Progenitor cell of endocrine pancreas (in vitro differentiated cells): ENCODE results near the gene TNFRSF25. TPM values are rescaled to one million over a fixed set of nuclear protein-coding genes. Genes with fewer than 3 reads are reported as not detected.

Experiments used
- DNase-seq: peaks from one replicate; pipeline ENCODE4 v3.0.0; 2021; ENCODE audit warnings: low spot score; ENCODE audit not compliant: unreplicated experiment
- H3K27ac Mint-ChIP-seq: 2 replicates; pipeline ENCODE4 v1.8.0; 2021; ENCODE audit warnings: mild to moderate bottlenecking, moderate library complexity, mixed read lengths
- H3K27me3 Mint-ChIP-seq: 2 replicates; pipeline ENCODE4 v1.8.0; 2021; ENCODE audit warnings: mixed read lengths
- H3K36me3 Mint-ChIP-seq: 2 replicates; pipeline ENCODE4 v1.8.0; 2022; ENCODE audit warnings: mixed read lengths; ENCODE audit not compliant: insufficient read depth
- H3K4me1 Mint-ChIP-seq: 2 replicates; pipeline ENCODE4 v1.8.0; 2021; ENCODE audit warnings: low read depth, mixed read lengths
- H3K4me3 Mint-ChIP-seq: 2 replicates; pipeline ENCODE4 v1.8.0; 2021; ENCODE audit warnings: low read depth, mild to moderate bottlenecking, moderate library complexity, mixed read lengths
- H3K9me3 Mint-ChIP-seq: 2 replicates; pipeline ENCODE4 v1.8.0; 2021; ENCODE audit warnings: low read depth, mixed read lengths
- total RNA-seq: library from RNA; stranded (reverse); gene quantifications from 2 replicates; pipeline ENCODE4 v1.2.1, GENCODE V29; 2021
- TF ChIP-seq, protein P1 (sequence below): fragments of 200-600 bp; sonication (generic); IDR thresholded peaks from one replicate; pipeline ENCODE4 v1.5.0; 2021; ENCODE audit warnings: antibody characterized with exemption, mild to moderate bottlenecking; ENCODE audit not compliant: unreplicated experiment

Gene TNFRSF25
- total RNA-seq, 1 donor from 2014 or later, result 68.9 TPM

- Mint-ChIP-seq H3K4me1 (no peaks in the 10 kb centered on the region), H3K27ac (no peak overlapping the region), H3K27me3 (peaks cover 9% of the 10 kb centered on the region), H3K9me3 (no peaks in the 10 kb centered on the region), H3K4me3 (no peak overlapping the region), H3K36me3 (no peaks in the 10 kb centered on the region)
- DNase-seq, result no peak
- TF ChIP-seq, protein P1, sequence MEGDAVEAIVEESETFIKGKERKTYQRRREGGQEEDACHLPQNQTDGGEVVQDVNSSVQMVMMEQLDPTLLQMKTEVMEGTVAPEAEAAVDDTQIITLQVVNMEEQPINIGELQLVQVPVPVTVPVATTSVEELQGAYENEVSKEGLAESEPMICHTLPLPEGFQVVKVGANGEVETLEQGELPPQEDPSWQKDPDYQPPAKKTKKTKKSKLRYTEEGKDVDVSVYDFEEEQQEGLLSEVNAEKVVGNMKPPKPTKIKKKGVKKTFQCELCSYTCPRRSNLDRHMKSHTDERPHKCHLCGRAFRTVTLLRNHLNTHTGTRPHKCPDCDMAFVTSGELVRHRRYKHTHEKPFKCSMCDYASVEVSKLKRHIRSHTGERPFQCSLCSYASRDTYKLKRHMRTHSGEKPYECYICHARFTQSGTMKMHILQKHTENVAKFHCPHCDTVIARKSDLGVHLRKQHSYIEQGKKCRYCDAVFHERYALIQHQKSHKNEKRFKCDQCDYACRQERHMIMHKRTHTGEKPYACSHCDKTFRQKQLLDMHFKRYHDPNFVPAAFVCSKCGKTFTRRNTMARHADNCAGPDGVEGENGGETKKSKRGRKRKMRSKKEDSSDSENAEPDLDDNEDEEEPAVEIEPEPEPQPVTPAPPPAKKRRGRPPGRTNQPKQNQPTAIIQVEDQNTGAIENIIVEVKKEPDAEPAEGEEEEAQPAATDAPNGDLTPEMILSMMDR, result no peak
These were observed 42.8 kb upstream of the TNFRSF25 start for GRCh38 chr1:6508816-6509189.

DNA sequence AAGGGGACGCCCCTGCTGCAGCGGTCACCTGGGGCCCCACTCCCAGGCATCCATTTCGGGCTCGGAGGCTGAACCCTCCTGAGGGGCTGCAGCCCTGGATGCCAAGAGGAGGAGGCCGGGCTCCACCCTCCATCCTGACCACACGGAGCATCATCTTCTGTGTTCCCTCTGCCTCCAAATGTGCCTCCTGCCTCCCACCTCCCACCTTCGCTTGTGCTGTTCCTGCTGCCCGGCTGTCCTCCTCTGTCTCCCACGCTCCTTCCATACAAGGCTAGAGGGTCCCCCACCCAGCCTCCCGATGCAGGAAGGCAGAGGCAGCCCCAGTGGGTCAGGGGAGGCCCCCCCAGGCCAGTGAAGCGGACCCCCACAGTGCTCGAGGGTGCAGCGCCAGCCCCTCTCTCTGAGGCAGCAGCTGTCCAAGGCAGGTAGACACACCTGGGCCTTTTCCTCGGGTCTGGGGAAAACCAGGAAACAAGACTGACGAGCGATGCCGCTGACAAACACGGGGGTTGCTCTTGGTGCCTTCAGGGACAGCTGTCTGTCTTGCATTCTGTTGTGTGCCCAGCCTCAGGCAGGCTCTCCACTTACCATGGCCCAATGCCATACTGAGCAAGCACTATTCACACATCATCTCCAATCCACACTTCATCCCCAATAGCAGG is 42.3 kb upstream of the TNFRSF25 start:
- H3K9me3 Mint-ChIP-seq, result no peaks in the 10 kb centered on the region
- TF ChIP-seq, protein P1, result no peak
- H3K36me3 Mint-ChIP-seq, result no peaks in the 10 kb centered on the region
- H3K4me1 Mint-ChIP-seq, result no peaks in the 10 kb centered on the region
- DNase-seq, result no peak
- no peak overlapping the region for H3K4me3 Mint-ChIP-seq
- H3K27ac Mint-ChIP-seq, result no peak overlapping the region
- H3K27me3 Mint-ChIP-seq, result peaks cover 9% of the 10 kb centered on the region

GRCh38 chr1:6507461-6507911 is 41.5 kb upstream of the TNFRSF25 start:
- H3K4me3 Mint-ChIP-seq, result no peak overlapping the region
- H3K9me3 Mint-ChIP-seq, result no peaks in the 10 kb centered on the region
- no peak overlapping the region for H3K27ac Mint-ChIP-seq
- H3K4me1 Mint-ChIP-seq, result no peaks in the 10 kb centered on the region
- peaks cover 9% of the 10 kb centered on the region for H3K27me3 Mint-ChIP-seq
- no peaks in the 10 kb centered on the region for H3K36me3 Mint-ChIP-seq
- no peak for DNase-seq
- TF ChIP-seq, protein P1, result no peak

GRCh38 chr1:6507037-6507428 is 41.1 kb upstream of the TNFRSF25 start:
- H3K4me1 Mint-ChIP-seq, result no peaks in the 10 kb centered on the region
- no peaks in the 10 kb centered on the region for H3K9me3 Mint-ChIP-seq
- H3K27me3 Mint-ChIP-seq, result peaks cover 9% of the 10 kb centered on the region
- no peaks in the 10 kb centered on the region for H3K36me3 Mint-ChIP-seq
- TF ChIP-seq, protein P1, result no peak
- no peak overlapping the region for H3K27ac Mint-ChIP-seq
- no peak overlapping the region for H3K4me3 Mint-ChIP-seq
- no peak for DNase-seq

DNA sequence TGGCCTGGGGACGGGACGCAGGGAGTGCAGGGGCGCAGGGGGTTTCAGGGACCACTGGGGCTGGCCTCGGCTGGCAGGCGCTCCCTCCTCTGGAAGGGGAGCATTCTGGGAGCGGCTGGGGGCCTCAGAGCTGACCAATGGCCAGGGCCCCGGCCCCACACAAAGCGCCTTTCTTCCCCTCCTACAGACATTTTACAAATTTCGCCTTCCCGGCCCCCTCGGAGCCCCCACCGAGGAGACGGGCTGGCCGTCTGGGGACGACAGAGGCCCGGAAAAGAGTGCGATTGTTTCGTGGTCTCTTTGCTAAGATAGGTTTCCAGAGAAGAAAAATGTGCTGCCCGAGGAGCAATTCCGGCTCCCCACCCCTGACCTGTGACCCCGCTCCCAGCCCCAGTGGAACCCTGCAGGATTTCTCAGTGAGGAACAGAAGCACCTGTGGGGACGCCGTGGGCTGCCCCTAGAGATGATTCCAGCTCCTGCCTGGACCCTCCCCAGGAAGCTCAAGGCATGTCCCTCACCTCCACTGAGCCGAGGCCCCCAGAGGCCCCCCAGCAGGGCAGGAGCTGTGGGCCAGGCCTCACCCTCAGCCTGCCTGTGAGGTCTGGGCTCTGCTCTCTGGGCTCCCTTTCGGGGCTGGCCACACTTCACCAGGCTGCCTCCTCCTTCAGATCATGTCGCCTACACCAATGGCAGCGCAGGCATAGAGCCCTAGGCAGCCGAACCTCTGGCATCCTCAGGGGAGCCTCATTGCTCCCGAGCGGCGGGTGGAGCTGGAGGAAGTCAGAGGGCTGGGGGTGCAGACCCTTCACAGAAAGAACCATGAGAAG is 40.5 kb upstream of the TNFRSF25 start:
- DNase-seq, result no peak
- Mint-ChIP-seq H3K36me3 (no peaks in the 10 kb centered on the region), H3K4me1 (no peaks in the 10 kb centered on the region), H3K27me3 (peaks cover 14% of the 10 kb centered on the region), H3K9me3 (no peaks in the 10 kb centered on the region), H3K27ac (no peak overlapping the region), H3K4me3 (no peak overlapping the region)
- TF ChIP-seq, protein P1, result no peak
